Skeletal muscle tissue (tissue), 4 donors: ENCODE results near the gene VMO1. TPM values are rescaled to one million over a fixed set of nuclear protein-coding genes. Genes with fewer than 3 reads are reported as not detected.

Source experiments
- H3K27ac ChIP-seq: one replicate; pipeline ENCODE4 v1.7.0; 2013; ENCODE audit warnings: mild to moderate bottlenecking, low read depth, low read length, inconsistent platforms
- H3K27me3 ChIP-seq, 3 donors: one replicate each; pipeline ENCODE4 v1.7.0; 2013; ENCODE audit warnings: low read length in 3 of 3; ENCODE audit not compliant: control insufficient read depth in 3 of 3, insufficient read depth in 3 of 3
- H3K36me3 ChIP-seq, 3 donors: one replicate each; pipeline ENCODE4 v1.7.0; 2013; ENCODE audit warnings: low read length in 3 of 3; ENCODE audit not compliant: control insufficient read depth in 3 of 3, insufficient read depth in 3 of 3
- H3K4me1 ChIP-seq, 3 donors: one replicate each; pipeline ENCODE4 v1.7.0; 2013; ENCODE audit warnings: low read length in 3 of 3, mild to moderate bottlenecking in 3 of 3; ENCODE audit not compliant: control insufficient read depth in 3 of 3, insufficient read depth in 3 of 3
- H3K4me3 ChIP-seq, 3 donors: one replicate each; pipeline ENCODE4 v1.7.0; 2013; ENCODE audit warnings: low read length in 3 of 3
- H3K9ac ChIP-seq, 3 donors: one replicate each; pipeline ENCODE4 v1.7.0; 2013; ENCODE audit warnings: low read length in 3 of 3, mild to moderate bottlenecking in 3 of 3, moderate library complexity in 2 of 3, low read depth in 1 of 3
- H3K9me3 ChIP-seq, 3 donors: one replicate each; pipeline ENCODE4 v1.7.0; 2013; ENCODE audit warnings: low read length in 3 of 3; ENCODE audit not compliant: control insufficient read depth in 3 of 3
- total RNA-seq: library from RNA; depleted of rRNA; stranded (reverse); fragments of >200 nt; gene quantifications from one replicate; pipeline ENCODE4 v1.2.3, GENCODE V29; 2014
- donor health status: Osteomylitis.

Gene VMO1
- total RNA-seq, 1 donor from 2014 or later, result 4.7 TPM

- Histone ChIP-seq H3K4me3 (no peak within 1 kb of the TSS), H3K4me1 (peaks cover 3 to 6% (median 3%) of the 10 kb centered on the region in 3 donors), H3K36me3 (peaks cover 18 to 21% (median 18%) of the 10 kb centered on the region in 3 donors), H3K27me3 (no peaks in the 10 kb centered on the region), H3K9ac (no peak within 1 kb of the TSS), H3K27ac (no peak within 1 kb of the TSS), H3K9me3 (no peaks in the 10 kb centered on the region)
Observed at GRCh38 chr17:4802228-4802627, 16.1 kb upstream of the VMO1 start, which contains the start of gene C17orf114. Gene C17orf114 (minus strand): TSS chr17:4802328.

GRCh38 chr17:4800462-4801196, 14.5 kb upstream of the VMO1 start:
- Histone ChIP-seq H3K27me3 (no peaks in the 10 kb centered on the region), H3K36me3 (peaks cover 20 to 25% (median 24%) of the 10 kb centered on the region in 3 donors), H3K27ac (no peak overlapping the region), H3K4me1 (peaks cover 9 to 15% (median 13%) of the 10 kb centered on the region in 3 donors), H3K9me3 (no peaks in the 10 kb centered on the region), H3K9ac (no peak overlapping the region), H3K4me3 (no peak overlapping the region)

- peaks cover 20 to 25% (median 24%) of the 10 kb centered on the region in 3 donors for H3K36me3 ChIP-seq
- no peaks in the 10 kb centered on the region for H3K9me3 ChIP-seq
- H3K4me1 ChIP-seq, result peaks cover 9 to 15% (median 13%) of the 10 kb centered on the region in 3 donors
- H3K4me3 ChIP-seq, result peak overlapping the region; percentile 98 to 100 (median 99)
- peak overlapping the region; percentile 94 to 96 (median 95) for H3K9ac ChIP-seq
- peak overlapping the region; percentile 85 for H3K27ac ChIP-seq
- no peaks in the 10 kb centered on the region for H3K27me3 ChIP-seq
Observed at GRCh38 chr17:4796552-4796920, 10.4 kb upstream of the VMO1 start.

GRCh38 chr17:4795168-4795567, 9.0 kb upstream of the VMO1 start:
- H3K4me1 ChIP-seq, result peaks cover 13 to 20% (median 18%) of the 10 kb centered on the region in 3 donors
- no peak overlapping the region for H3K9ac ChIP-seq
- H3K4me3 ChIP-seq, result no peak overlapping the region
- no peak overlapping the region for H3K27ac ChIP-seq
- H3K9me3 ChIP-seq, result no peaks in the 10 kb centered on the region
- peaks cover 20 to 25% (median 21%) of the 10 kb centered on the region in 3 donors for H3K36me3 ChIP-seq
- H3K27me3 ChIP-seq, result no peaks in the 10 kb centered on the region

- Histone ChIP-seq H3K4me3 (peak overlapping the region; percentile 79 to 88 (median 87)), H3K27me3 (peaks cover 5 to 6% (median 6%) of the 10 kb centered on the region in 3 donors), H3K4me1 (peaks cover 30 to 37% (median 31%) of the 10 kb centered on the region in 3 donors), H3K9ac (peak overlapping the region; percentile 77 to 88 (median 85)), H3K9me3 (no peaks in the 10 kb centered on the region), H3K27ac (peak overlapping the region; percentile 75), H3K36me3 (no peaks in the 10 kb centered on the region)
Observed at GRCh38 chr17:4790705-4791088, 4.5 kb upstream of the VMO1 start.

GRCh38 chr17:4789951-4790704, 4.0 kb upstream of the VMO1 start:
- Histone ChIP-seq H3K27me3 (peaks cover 11 to 12% (median 11%) of the 10 kb centered on the region in 3 donors), H3K9ac (peak overlapping the region; percentile 77 to 88 (median 85)), H3K4me3 (peak overlapping the region; percentile 79 to 88 (median 87)), H3K27ac (peak overlapping the region; percentile 75), H3K9me3 (no peaks in the 10 kb centered on the region), H3K4me1 (peaks cover 36 to 43% (median 36%) of the 10 kb centered on the region in 3 donors), H3K36me3 (no peaks in the 10 kb centered on the region)

GRCh38 chr17:4789701-4789950, 3.5 kb upstream of the VMO1 start:
- peaks cover 11 to 14% (median 12%) of the 10 kb centered on the region in 3 donors for H3K27me3 ChIP-seq
- peaks cover 36 to 43% (median 36%) of the 10 kb centered on the region in 3 donors for H3K4me1 ChIP-seq
- H3K36me3 ChIP-seq, result no peaks in the 10 kb centered on the region
- peak overlapping the region; percentile 75 for H3K27ac ChIP-seq
- H3K9ac ChIP-seq, result peak overlapping the region; percentile 65 to 85 (median 77)
- H3K4me3 ChIP-seq, result peak overlapping the region; percentile 65 to 87 (median 79)
- H3K9me3 ChIP-seq, result no peaks in the 10 kb centered on the region

GRCh38 chr17:4788807-4789700, 2.9 kb upstream of the VMO1 start, which contains the start of gene GLTPD2:
Gene GLTPD2 (plus strand): TSS chr17:4788964. CDS start chr17:4789012, 48 bp downstream.
- H3K4me1 ChIP-seq, result peaks cover 36 to 43% (median 36%) of the 10 kb centered on the region in 3 donors
- H3K4me3 ChIP-seq, result peak within 1 kb of the TSS; percentile 65 to 87 (median 79)
- H3K9ac ChIP-seq, result peak within 1 kb of the TSS; percentile 65 to 85 (median 77)
- peaks cover 13 to 20% (median 15%) of the 10 kb centered on the region in 3 donors for H3K27me3 ChIP-seq
- peak within 1 kb of the TSS; percentile 75 for H3K27ac ChIP-seq
- H3K9me3 ChIP-seq, result no peaks in the 10 kb centered on the region
- no peaks in the 10 kb centered on the region for H3K36me3 ChIP-seq

GRCh38 chr17:4788159-4788806, 2.1 kb upstream of the VMO1 start:
- Histone ChIP-seq H3K4me1 (peaks cover 36 to 43% (median 36%) of the 10 kb centered on the region in 3 donors), H3K9ac (peak overlapping the region in 1 of 3 donors; percentile 19), H3K36me3 (no peaks in the 10 kb centered on the region), H3K9me3 (no peaks in the 10 kb centered on the region), H3K4me3 (peak overlapping the region in 1 of 3 donors; percentile 6), H3K27ac (no peak overlapping the region), H3K27me3 (peaks cover 17 to 27% (median 23%) of the 10 kb centered on the region in 3 donors)
